Right forelimb (tissue), 1 donor: ENCODE results near the gene IFNL3.
"Not testable (repeated sequence)": the region's sequence is repeated elsewhere in the genome, so short reads cannot be mapped to it uniquely, and the experiment has no call there.

ENCODE experiments used
- DNase-seq: peaks from one replicate; pipeline ENCODE4 v3.0.0-alpha.2; 2018

IFNL3 gene

DNA sequence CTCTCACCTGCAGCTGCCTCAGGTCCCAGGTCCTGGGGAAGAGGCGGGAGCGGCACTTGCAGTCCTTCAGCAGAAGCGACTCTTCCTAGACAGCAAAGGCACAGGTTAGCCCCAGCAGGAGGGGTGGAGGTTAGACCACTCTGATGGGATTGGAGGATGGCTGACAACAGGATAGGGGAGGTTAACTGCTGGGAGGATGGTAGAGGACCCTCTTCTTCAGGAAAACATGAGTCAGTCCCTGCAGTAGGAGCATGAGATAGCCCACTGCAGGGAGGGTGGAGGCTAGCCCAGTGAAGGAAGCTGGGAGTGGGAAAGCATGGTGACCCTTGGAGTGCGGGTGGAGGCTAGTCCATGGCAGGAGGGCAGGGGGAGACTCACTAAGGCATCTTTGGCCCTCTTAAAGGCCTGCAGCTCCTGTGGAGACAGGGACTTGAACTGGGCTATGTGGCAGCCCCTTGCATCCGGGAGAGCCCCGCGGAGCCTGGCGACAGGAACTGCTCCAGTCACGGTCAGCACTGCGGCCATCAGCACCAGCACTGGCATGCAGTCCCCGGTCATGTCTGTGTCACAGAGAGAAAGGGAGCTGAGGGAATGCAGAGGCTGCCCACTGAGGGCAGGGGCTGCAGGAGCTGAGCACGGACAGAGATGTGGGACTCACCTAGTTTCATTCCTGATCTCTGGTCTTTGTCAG lies at the start of gene IFNL3:
Gene IFNL3 (minus strand): TSS at position 597 of the 691 bp plus-strand sequence. CDS start 39 bp downstream, at position 558.
- not testable (repeated sequence) for DNase-seq

DNA sequence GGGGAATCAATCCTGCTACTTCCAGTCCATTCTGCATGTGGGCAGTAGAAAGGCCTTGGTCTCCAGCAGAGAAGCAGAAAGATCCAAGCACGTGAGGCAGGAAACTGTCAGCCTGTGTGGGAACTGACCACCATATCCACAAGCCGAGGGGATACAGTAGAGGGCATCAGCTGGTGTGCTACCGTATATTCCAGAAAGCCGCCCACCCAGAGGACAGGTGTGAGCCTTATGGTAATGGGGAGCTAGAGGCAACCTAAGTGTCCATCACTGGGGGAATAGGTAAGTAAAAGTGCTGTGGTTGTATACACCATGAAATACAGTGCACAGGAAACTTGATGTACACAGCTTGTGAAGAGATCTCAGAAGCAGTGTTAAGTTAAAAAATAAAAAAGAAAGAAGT lies 48.6 kb upstream of the IFNL3 start:
- DNase-seq: no peak

DNA sequence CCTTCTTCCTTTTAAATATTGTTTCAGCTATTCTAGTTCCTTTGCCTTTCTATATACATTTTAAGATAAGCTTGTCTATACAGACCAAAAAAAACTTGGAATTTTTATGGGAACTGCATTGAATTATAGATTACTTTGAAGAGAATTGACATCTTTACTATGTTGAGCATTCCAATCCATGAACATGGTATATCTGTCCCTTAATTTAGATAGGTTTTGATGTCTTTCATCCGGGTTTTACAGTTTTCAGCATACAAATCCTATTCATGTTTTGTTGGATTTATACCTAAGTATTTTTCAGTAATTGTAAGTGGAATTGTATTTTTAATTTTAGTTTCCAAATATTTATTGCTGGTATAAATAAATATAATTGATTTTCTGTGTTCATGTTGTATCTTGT lies 39.2 kb upstream of the IFNL3 start:
- DNase-seq: no peak

DNA sequence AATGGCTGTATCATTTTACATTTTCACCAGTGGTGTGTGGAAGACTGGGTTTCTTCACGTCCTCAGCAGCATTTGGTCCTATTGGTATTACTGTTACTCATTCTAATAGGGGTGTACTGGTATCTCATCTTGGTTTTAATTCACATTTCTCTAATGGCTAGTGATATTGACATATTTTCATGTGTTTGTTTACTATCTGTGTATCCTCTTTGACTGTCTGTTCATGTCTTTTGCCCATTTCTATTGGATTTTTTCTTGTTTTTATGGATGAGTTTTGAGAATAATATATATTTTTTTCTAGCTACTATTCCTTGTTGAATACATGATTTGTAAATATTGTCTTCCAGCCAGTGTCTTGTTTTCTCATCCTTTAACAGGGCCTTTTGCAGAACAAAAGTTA lies 37.2 kb upstream of the IFNL3 start:
- DNase-seq: no peak

- DNase-seq: no peak
Measured at GRCh38 chr19:39277598-39277997, 32.8 kb upstream of the IFNL3 start.

- no peak for DNase-seq
Measured at GRCh38 chr19:39276740-39277139, 31.9 kb upstream of the IFNL3 start.

- no peak for DNase-seq
Measured at GRCh38 chr19:39275578-39275977, 30.8 kb upstream of the IFNL3 start.

DNA sequence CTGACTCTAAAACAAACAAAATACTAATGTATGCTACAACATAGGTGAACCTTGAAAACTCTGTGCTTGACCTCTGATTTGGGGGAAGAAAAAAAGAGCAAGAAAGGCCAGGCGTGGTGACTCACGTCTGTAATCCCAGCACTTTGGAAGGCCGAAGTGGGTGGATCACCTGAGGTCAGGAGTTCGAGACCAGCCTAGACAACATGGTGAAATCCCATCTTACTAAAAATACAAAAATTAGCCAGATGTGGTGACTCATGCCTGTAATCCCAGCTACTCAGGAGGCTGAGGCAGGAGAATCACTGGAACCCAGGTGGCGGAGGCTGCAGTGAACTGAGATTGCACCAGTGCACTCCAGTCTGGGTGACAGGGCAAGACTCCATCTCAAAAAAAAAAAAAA lies 29.1 kb upstream of the IFNL3 start:
- not testable (repeated sequence) for DNase-seq

DNA sequence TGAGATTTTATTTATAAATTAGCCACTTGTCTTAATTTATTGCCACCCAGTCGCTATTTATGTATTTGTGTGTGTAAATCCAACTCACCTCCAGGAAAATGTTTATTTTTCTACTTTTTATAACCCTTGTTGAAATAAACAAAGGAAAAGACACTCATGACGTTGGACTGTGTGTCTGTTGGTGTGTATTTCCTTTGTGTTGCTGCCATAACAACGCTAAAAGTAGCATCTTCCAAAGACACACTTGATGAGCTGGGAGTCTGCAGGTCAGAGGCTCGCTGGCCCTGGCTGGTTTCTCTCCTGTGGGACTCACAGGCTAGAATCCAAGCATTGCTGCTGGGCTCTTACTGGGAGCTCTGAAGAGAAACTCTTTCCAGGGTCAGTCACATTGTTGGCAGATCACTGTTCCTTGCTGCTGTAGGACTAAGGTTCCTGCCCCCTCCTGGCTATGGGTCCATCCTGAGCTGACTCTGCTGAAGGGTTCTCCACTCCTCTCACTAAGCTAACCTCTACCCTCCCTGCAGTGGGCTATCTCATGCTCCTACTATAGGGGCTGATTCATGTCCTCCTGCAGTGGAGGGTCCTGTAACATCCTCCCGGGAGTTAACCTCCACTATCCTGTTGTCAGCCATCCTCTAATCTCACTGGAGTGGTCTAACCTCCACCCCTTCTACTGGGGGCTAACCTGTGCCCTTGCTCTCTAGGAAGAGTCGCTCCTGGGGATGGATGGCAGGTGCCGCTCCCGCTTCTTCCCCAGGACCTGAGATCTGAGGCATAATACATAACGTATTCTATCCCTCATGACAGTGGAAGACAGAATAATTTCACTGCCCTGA lies 25.4 kb upstream of the IFNL3 start:
- no peak for DNase-seq

DNA sequence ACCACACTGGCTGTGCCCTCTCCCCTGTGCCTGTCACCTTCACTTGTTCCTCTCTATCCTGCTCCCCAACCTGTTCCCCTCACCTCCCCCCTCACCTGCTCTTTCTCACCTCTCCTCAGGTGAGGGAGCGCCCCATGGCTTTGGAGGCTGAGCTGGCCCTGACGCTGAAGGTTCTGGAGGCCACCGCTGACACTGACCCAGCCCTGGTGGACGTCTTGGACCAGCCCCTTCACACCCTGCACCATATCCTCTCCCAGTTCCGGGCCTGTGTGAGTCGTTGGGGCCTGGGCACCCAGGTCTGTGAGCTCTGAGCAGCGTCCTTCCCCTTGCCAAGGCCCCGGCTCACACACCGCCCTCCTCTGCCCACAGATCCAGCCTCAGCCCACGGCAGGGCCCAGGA lies 24.6 kb upstream of the IFNL3 start:
- not testable (repeated sequence) for DNase-seq

DNA sequence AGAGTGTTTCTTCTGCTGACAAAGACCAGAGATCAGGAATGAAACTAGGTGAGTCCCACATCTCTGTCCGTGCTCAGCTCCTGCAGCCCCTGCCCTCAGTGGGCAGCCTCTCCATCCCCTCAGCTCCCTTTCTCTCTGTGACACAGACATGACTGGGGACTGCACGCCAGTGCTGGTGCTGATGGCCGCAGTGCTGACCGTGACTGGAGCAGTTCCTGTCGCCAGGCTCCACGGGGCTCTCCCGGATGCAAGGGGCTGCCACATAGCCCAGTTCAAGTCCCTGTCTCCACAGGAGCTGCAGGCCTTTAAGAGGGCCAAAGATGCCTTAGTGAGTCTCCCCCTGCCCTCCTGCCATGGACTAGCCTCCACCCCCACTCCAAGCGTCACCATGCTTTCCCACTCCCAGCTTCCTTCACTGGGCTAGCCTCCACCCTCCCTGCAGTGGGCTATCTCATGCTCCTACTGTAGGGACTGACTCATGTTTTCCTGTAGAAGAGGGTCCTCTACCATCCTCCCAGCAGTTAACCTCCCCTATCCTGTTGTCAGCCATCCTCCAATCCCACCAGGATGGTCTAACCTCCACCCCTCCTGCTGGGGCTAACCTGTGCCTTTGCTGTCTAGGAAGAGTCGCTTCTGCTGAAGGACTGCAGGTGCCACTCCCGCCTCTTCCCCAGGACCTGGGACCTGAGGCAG lies 23.9 kb upstream of the IFNL3 start:
- DNase-seq: not testable (repeated sequence)

- DNase-seq: not testable (repeated sequence)
Measured at GRCh38 chr19:39268085-39268484, 23.3 kb upstream of the IFNL3 start, which contains the start of gene IFNL2. Gene IFNL2, plus strand, starts transcription at chr19:39268396. Its CDS starts 173 bp downstream, at chr19:39268569.

- DNase-seq: no peak
Measured at GRCh38 chr19:39265321-39265916, 20.6 kb upstream of the IFNL3 start.

DNA sequence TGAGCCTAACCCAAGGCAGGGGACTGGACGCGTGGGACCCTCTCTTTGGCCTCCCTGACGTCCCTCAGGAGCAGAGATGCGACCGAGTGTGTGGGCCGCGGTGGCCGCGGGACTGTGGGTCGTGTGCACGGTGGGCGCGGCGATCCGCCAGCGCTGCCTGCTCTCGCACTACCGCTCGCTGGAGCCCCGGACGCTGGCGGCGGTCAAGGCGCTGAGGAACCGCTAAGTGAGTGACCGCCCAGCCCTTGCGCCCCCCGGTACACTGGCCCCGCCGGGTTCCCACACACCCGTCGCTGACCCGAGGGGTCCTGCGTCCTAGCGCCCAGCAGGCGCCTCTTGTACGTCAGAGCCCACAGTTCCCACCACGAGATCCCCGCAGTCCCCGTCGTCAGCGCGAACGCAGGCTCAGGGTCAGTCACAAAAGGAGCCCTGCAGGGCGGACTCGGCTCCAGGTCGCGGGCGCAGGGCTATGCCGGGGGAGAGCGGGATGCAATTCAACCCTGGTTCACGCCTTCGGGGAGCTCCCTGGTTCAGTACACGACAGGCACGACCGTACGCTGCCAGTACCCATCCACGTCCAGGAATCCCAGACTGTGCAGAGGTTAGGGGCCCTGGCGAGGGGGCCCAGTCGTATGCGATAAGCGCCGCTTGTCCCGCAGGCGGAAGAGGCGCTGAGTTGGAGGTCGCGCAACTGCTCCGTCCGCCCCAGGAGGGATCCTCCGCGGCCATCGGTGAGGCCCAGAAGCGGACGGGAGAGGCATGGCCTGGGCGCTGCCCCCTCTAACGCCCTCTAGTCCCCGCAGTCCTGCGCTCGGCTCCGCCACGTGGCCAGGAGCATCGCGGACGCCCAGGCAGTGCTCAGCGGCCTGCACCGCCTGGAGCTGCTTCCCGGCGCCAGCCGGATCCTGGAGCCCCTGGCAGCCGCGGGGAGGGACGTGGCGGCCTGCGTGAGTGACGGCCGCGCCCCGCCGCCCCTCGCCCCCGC lies 19.8 kb upstream of the IFNL3 start:
- peak; percentile 50 for DNase-seq

GRCh38 chr19:39263912-39264305 lies 19.1 kb upstream of the IFNL3 start:
- DNase-seq: no peak

- no peak for DNase-seq
Measured at GRCh38 chr19:39262496-39262895, 17.7 kb upstream of the IFNL3 start.

GRCh38 chr19:39261704-39262103 lies 16.9 kb upstream of the IFNL3 start:
- DNase-seq: no peak

DNA sequence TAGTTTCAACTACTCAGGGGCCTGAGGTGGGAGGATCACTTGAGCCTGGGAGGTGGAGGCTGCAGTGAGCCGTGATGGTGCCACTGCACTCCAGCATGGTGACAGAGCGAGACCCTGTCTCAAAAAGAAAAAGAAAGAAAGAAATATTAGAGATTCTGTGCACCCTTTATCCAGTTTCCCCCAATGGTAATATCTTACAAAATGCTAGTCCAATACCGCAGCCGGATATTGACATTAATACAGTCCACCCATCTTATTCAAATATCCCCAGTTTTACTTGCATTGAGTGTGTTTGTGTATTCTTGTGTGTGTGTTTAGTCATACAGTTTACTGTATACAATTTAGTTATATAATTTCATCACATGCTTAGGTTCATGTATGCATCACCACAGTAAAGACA lies 12.4 kb upstream of the IFNL3 start:
- DNase-seq: no peak

GRCh38 chr19:39254531-39255345 lies 9.9 kb upstream of the IFNL3 start:
- no peak for DNase-seq

DNA sequence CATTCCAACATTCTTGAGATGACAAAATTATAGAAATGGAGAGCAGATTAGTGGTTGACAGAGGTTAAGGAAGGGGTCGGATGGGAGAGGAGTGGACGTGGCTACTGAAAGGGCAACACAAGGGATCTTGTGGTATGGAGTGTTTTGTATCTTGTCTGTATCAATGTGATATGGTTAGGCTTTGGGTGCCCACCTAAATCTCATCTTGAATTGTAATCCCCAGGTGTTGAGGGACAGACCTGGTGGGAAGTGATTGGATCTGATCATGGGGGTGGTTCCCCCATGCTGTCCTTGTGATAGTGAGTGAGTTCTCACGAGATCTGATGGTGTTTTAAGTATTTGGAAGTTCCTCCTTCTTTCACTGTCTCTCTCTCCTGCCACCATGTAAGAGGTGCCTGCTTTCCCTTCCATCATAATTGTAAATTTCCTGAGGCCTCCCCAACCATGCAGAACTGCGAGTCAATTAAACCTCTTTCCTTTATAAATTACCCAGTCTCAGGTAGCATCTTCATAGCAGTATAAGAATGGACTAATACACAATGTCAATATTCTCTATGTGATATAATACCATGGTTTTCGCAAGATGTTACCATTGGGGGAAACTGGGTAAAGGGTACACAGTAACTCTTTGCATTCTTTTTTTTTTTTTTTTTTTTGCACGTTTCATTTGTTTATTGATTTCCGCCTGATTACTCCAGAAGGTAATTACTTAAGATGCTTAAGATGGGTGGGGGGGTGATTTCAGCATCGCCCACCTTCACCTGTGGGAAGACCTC lies 8.8 kb upstream of the IFNL3 start:
- no peak for DNase-seq
